GM18909 (cell line): Measurements from ENCODE around the gene MIF.
"Not testable (repeated sequence)": the region's sequence is repeated elsewhere in the genome, so short reads cannot be mapped to it uniquely, and the experiment has no call there.

Source experiments
- ATAC-seq: cut with Tn5 transposase; IDR thresholded peaks from one replicate; pipeline ENCODE4 v1.9.1; 2021; ENCODE audit warnings: mild to moderate bottlenecking; ENCODE audit not compliant: unreplicated experiment, poor library complexity

MIF gene

DNA sequence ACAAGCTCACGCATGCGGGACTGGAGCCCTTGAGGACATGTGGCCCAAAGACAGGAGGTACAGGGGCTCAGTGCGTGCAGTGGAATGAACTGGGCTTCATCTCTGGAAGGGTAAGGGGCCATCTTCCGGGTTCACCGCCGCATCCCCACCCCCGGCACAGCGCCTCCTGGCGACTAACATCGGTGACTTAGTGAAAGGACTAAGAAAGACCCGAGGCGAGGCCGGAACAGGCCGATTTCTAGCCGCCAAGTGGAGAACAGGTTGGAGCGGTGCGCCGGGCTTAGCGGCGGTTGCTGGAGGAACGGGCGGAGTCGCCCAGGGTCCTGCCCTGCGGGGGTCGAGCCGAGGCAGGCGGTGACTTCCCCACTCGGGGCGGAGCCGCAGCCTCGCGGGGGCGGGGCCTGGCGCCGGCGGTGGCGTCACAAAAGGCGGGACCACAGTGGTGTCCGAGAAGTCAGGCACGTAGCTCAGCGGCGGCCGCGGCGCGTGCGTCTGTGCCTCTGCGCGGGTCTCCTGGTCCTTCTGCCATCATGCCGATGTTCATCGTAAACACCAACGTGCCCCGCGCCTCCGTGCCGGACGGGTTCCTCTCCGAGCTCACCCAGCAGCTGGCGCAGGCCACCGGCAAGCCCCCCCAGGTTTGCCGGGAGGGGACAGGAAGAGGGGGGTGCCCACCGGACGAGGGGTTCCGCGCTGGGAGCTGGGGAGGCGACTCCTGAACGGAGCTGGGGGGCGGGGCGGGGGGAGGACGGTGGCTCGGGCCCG is at the start of gene MIF:
Gene MIF (plus strand): TSS at position 439 of the 765 bp plus-strand sequence. CDS start 92 bp downstream, at position 531.
- peak; percentile 83 for ATAC-seq

DNA sequence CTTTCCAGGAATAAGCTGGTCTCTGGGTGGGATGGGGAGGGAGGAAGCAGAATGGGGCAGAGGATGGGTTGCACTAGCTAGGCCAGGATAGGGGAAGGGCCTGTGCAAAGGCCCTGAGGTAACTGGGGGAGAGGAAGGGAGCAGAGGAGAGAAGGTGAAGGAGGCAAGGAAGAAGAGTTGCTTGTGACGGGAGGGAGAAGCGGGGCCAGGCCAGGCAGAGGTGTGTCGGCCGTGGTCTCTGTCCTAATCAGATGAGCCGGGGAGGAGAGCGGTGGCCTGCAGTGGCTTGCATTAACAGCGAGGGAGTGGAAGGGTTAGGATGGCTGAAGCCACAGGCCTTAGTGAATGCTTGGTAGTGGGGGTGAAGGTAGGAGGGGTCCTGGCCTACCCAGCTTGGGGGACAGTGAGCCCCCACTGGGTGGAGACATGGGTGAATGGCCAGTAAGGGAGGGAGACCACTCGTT is 49.4 kb upstream of the MIF start:
- ATAC-seq, result no peak

DNA sequence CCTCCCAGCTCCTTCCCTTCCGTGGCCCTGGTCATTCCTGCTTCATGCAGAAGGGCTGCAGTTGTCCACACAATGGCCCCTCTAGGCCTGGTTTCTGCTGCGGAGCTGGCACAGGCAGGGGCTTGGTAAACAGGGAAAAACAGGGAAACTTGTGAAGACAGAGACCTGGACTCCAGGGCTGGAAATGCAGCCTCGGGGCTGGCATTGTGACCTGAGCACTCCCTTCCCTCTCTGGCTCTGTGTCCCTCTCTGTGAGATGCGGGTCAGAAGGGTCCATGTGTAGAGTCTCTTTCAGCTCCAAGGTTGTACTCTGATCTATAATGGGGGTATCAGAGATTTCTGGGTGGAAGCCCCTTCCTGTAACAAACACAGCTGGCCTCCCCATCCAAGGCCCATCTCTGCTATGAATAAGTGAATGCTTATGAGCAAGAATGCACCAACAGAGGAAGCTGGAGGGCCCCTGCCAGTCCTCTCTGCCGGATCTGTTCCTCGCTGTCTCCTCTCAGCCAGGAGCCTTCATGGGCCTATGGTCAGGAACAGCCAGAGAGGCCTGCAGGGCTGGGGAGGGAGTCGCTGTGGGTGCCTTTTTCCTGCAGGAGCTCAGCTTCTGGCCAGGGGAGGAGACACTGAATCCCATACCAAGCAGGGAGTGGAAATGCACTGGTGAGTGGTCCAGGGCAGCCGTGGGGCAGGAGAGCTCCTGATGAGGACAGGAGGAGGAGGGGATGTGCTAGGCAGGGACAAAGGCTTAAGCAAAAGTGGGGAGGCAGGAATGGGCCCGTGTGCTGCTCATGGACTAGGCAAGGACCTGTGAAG is 48.7 kb upstream of the MIF start:
- no peak for ATAC-seq

DNA sequence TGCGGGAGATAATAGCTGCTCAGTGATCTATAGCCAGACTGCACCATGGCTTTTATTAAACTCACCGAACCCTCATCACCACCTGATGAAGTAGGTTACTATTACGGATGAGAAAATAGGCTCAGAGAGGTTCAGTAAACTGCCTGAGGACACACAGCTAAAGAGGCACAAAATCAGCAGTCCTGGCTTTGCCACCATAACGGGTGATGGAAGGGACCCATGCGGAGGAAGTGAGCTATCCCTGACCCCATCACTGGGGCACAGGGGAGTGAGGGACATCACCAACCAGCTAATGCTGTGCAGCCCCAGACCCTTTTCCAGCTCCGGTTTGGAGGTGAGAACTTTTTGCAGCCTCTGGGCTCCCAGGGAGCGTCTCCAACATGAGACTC is 48.1 kb upstream of the MIF start:
- ATAC-seq, result no peak

DNA sequence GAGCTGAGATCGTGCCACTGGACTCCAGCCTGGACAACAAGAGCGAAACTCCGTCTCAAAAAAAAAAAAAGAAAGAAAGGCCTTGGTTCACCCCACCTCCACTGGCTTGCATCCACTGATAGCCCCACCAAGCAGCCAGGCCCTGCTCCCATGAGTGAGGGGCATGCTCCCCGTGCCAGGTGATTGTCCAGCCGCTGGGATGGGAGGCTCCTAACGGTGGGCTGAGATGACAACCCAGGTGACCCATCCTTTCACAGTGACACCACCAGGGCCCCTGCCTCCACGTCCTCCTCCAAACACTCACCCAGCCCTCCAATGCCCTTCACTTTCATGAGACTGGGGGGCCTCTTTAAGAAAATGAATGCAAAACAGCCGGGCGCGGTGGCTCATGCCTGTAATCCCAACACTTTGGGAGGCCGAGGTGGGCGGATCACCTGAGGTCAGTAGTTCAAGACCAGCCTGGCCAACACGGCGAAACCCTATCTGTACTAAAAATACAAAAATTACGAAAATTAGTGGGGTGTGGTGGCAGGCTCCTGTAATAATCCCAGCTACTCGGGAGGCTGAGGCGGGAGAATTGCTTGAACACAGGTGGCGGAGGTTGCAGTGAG is 46.8 kb upstream of the MIF start:
- no peak for ATAC-seq

DNA sequence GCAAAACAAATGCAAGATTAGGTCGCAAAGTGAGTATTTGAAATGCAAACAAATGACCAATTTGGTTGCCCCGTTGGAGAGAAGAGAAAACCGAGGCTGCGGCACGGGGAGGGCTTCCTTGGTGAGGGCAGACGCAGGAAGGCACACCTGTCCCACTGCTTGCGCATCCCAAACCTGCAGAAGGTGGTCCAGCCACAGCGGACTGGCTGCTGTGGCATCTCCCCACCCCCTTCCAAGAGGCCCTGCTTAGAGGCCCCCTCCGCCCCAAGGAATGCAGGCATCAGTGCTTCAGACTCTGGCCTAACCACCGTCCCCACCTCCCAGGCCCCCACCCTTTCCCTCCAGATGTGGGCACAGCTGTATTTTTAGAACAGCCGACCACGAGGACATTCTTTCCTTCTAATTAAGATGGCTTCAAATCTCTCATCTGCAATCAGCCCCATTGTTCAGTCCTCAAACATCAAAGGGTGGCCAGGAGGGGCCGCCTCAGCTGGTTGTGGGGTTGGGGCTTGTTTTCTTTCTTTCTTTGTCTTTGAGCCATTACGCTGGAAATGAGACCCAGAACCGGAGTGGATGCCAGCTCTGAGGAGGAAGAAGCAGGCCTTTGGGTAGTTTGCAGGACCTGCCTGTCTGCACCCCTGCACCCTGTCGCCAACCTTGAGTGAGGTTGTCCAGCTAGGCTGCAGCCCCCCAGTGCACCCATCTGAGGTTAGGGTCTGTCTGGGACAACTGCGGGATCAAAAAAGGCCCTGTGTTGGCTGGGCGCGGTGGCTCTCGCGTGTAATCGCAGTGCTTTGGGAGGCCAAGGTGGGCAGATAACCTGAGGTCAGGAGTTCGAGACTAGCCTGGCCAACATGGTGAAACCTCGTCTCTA is 46.0 kb upstream of the MIF start:
- ATAC-seq, result no peak

DNA sequence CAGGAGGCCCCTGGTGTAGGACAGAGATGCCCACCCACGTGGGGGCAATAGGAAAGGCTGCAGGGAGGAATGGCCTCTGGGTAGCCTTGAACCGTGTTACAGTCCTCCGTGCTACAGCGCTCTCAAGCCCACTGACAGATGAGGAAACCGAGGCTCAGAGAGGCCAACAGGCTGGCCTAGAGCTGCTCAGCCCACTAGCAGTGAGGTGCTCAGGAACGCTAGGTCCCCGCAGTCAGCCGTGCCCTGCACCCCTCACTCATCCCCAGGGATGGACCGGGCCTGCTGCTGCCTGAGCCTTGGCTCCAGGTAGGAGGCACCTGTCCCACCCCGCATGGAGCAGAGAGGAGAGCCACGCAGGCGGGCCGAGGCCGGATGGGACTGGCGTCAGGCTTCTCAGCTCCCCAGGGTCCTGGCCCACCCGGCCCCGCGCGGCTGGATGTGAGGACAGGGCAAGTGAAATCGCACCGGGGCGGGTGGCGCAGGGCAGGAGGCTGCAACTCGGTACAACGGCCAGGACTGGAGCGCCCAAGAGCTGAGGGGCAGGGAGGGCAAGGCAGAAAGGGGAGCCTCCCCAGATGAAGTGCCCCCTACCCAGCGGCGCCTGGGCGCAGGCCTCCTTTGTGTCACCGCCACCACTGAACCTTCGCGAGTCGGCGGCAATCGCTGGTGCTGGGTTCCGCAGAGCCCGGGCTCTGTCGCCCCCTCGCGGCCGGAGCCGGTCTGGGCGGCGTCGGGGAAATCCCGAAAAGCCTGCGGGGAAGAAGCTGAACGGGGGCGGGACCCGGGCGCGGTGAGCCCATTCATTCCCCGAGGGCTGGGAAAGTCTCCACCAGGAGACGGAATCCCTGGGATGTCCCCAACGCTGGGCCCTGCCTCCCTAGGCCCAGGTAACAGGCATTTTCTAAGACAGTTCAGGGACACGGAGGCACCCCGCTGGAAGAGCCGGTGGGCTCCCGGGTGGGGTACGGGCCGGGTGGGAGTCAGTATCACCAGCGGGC is 44.9 kb upstream of the MIF start:
- peak; percentile 54 for ATAC-seq

DNA sequence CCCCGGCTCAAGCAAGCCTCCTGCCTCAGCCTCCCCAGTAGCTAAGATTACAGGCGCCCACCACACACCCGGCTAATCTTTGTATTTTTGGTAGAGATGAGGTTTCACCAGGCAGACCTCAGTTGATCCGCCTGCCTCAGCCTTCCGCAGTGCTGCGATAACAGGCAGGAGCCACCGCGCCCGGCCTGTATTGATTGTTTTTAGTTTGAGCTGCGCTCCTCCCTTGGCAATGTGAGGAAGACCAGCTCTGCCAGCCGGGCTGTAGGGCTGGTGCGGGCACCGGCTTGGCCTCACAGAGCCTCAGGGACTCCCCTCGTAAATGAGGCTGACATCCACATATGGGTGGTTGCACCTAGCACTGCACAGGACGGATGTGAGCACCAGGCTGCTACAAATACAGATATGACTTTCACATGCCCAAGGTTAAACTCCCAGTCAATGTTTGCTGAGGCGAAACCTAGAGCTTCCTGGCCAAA is 44.0 kb upstream of the MIF start:
- peak; percentile 72 for ATAC-seq

DNA sequence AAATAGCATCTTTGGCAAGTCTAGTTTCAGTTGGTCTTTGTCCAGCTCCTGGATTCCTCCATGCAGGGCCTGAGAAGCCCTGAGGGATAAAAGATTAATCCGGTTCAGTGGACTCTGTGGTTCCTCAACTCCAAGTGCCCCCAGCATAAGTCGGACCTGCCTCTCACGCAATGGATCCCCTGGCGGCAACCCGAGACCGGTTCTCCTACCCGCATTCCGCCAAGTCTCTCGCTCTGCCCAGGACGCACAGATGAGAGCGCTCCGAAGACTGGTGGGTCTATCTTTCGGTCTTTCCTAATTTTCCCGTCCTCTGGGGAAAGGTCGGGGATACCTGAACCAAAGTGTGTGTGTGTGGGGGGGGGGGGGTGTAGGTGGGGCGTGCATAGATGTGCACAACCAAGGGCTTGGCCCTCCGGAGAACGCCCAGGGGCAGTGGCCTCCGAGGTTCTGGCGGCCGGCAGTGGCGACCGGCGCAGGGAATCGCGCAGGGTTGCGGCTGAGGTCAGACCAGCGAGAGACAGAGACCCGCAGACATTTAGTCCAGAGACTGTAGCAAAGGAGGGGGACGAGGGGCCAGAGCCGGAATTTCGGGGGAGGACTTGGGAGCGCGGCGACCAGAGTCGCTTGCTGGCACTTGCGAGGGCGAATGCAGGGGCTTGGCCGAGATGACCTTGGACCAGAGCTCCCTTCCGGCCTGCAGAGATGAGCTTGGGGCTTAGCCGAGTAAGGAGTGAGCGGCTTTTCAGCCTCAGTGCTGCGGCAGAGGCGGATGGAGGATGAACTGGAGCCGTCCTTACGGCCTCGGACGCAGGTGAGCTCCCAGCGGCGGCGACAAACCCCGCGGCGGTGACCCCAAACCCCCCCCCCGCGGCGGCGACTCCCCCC is 37.2 kb upstream of the MIF start:
- peak; percentile 43 for ATAC-seq

DNA sequence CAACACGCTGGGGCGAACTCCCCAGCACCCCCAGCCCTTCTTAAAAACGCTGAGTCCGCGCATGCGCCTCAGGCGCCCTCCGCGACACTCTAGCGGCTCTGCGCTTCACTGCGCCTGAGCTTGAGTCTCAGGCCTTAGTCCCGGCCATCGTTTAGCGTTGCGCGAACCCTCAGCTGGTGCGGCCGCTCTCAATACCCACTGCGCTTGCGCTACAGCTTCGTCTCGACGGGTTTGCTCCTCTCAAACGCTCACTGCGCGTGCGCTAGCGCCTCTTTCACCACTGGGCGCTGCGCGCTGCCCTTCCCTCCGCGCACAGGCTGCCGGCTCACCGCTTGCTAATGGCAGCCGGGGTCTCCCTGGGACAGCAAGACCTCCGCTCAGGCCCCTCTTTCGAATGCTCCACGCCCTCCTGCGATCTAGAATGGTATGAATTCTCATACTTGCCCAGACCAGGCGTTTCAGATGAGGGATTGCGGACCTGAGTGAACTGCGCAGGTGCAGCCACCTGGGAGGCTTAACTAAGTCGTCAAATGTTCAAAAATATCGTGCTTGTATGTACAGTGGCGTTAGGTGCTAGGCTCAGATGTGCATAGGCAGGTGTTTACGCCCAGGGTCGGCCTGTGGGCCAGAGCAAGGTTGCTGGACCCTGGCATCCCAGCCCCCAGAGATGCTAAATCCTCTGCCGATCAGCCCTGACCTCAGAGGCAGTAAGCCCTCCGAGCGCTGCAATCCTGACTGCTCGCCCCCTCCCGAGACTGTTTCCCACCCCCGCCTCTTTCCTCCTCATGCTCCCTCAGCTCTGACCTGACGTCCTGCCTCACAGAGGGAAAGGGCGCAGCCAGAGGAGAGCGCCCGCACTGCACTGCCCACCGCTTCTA is 36.3 kb upstream of the MIF start, which contains the start of gene SLC2A11:
Gene SLC2A11 (plus strand): TSS at position 270 of the 878 bp plus-strand sequence. CDS start 125 bp downstream, at position 395.
- ATAC-seq, result peak; percentile 90

DNA sequence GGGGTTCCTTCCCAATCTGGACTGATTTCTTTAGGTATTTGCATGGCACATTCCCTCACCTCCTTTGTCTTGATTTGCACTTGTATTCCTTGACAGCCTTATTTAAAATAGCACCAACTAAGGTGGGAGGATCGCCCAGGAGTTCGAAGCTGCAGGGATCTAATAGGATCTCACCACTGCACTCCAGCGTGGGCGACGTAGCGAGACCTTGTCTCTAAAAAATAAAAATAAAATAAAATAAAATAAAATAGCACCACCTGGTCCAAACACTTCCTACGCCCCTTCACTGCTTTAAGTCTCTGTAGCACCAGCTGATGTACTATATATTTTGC is 35.7 kb upstream of the MIF start:
- no peak for ATAC-seq

DNA sequence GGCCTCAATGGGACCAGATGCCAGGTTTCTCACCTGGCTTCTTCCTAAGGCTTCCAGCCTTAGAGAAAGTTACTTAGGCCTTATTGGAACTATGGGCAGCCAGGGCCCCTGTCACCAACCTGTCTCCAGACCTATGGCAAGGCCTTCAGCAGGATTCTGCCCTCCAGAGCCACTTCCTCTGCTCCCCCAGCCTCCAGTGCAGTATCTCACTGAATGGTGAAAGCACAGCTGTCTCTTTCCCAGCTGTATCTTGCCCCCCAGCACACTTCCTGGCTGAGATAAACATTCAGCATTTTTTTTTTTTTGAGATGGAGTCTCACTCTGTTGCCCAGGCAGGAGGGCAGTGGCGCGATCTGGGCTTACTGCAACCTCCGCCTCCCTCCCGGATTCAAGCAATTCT is 35.0 kb upstream of the MIF start:
- no peak for ATAC-seq

DNA sequence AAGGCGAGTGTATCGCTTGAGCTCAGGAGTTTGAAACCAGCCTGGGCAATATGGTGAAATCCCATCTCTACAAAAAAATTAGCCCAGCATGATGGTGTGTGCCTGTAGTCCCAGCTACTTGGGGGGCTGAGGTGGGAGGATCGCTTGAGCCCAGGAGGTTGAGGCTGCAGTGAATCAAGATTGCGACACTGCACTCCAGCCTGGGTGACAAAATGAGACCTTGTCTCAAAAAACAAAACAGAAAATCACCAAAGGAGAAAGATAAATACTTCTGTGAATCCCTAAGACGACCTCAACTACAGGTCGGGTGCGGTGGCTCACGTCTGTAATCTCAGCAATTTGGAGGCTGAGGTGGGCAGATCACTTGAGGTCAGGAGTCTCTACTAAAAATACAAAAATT is 34.0 kb upstream of the MIF start:
- ATAC-seq, result not testable (repeated sequence)

DNA sequence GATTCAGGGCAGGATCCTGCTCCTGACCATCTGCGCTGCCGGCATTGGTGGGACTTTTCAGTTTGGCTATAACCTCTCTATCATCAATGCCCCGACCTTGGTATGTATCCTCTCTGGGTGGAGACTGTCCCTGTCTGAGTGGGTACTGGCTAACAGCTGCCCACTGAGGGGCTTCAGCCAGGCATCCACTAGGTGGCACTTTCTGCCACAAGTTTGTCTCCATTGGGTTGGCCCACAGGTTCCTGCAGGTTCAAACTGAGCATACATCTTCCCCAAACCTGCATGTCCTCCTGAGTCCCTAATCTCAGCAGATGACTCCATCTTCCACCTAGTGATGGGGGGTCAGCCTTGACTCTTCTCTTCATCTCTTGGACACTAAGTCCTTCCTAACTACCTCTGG is 32.1 kb upstream of the MIF start:
- no peak for ATAC-seq

DNA sequence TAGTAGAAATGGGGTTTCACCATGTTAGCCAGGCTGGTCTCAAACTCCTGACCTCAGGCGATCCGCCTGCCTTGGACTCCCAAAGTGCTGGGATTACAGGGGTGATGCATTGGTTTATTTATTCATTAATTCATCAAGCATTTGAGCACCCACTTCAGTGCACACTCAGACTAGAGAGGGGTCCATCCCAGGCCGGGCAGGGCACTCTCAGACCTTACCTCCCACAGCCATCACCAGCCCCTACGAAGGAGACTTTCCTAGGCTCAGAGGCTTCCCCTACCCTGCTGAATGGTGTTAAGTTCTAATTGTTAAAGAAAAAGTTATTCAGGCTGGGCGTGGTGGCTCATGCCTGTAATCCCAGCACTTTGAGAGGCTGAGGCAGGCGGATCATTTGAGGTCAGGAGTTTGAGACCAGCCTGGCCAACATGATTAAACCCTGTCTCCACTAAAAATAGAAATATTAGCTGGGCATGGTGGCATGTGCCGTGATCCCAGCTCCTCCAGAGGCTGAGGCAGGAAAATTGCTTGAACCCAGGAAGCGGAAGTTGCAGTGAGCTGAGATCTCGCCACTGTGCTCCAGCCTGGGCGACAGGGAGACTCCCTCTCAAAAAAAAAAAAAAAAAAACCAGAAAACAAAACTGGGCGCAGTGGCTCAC is 29.6 kb upstream of the MIF start:
- not testable (repeated sequence) for ATAC-seq

DNA sequence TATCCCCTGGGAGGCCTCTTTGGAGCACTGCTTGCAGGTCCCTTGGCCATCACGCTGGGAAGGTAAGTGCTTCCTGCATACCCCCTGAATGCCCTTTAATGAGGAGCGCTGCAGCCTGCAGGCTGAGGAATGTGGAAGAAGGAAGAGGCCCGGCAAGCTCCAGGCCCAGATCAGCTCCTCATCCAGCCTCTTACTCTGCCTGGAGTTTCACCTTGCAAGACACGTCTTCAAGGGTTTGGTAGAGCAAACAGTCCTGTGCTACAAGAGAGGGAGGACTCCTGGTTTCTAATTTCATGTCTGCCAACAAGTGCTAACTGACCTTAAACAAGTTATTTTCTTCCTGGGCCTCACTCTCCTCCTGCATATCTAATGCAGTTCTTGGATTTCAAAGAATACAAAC is 25.6 kb upstream of the MIF start:
- ATAC-seq, result no peak
